NCI-H1048 (cell line): ENCODE data around the gene HNRNPK.

Source experiments
- DNase-seq: peaks from one replicate; lab custom pipeline; 2025; lab: John Stamatoyannopoulos, UW

Gene HNRNPK

GRCh38 chr9:83979812-83980394 lies at the start of gene HNRNPK:
Gene HNRNPK (minus strand): TSS chr9:83980215. CDS start chr9:83978252, 1,963 bp downstream.
- DNase-seq = peak; percentile 91

- no peak for DNase-seq
These were observed 47.2 kb upstream of the HNRNPK start for GRCh38 chr9:84027201-84027600.

GRCh38 chr9:84024041-84024575 lies 44.1 kb upstream of the HNRNPK start:
- DNase-seq = no peak

GRCh38 chr9:84007662-84008061 lies 27.6 kb upstream of the HNRNPK start:
- DNase-seq = no peak

- no peak for DNase-seq
These were observed 23.2 kb upstream of the HNRNPK start for GRCh38 chr9:84003246-84003645.

- DNase-seq = no peak
These were observed 22.3 kb upstream of the HNRNPK start for GRCh38 chr9:84002344-84002743.

- DNase-seq = no peak
These were observed 21.6 kb upstream of the HNRNPK start for GRCh38 chr9:84001621-84002020.

- no peak for DNase-seq
These were observed 20.2 kb upstream of the HNRNPK start for GRCh38 chr9:84000186-84000585.

GRCh38 chr9:83999141-83999918 lies 19.3 kb upstream of the HNRNPK start:
- DNase-seq = no peak

- no peak for DNase-seq
These were observed 16.1 kb upstream of the HNRNPK start for GRCh38 chr9:83996126-83996525.

- DNase-seq = no peak
These were observed 12.9 kb upstream of the HNRNPK start for GRCh38 chr9:83992901-83993300.

GRCh38 chr9:83992407-83992806 lies 12.4 kb upstream of the HNRNPK start:
- DNase-seq = no peak

- no peak for DNase-seq
These were observed 11.3 kb upstream of the HNRNPK start for GRCh38 chr9:83991355-83991754.

GRCh38 chr9:83988411-83988810 lies 8.4 kb upstream of the HNRNPK start:
- no peak for DNase-seq

- DNase-seq = no peak
These were observed 7.4 kb upstream of the HNRNPK start for GRCh38 chr9:83987402-83987791.

GRCh38 chr9:83986765-83987401 lies 6.9 kb upstream of the HNRNPK start:
- DNase-seq = no peak

- DNase-seq = no peak
These were observed 6.2 kb upstream of the HNRNPK start for GRCh38 chr9:83986195-83986594.

GRCh38 chr9:83981126-83981871 lies 1.3 kb upstream of the HNRNPK start:
- peak; percentile 31 for DNase-seq

GRCh38 chr9:83980395-83981125 lies 545 bp upstream of the HNRNPK start, which contains the start of gene RMI1:
Gene RMI1 (plus strand): TSS chr9:83980805. CDS start chr9:84000987, 20,182 bp downstream.
- DNase-seq = peak; percentile 96

GRCh38 chr9:83978992-83979811 lies 813 bp downstream of the HNRNPK start:
- DNase-seq = peak; percentile 27

GRCh38 chr9:83977196-83977595 lies 2.8 kb downstream of the HNRNPK start:
- no peak for DNase-seq
